Measurements from ENCODE around the gene GFRA3.

GRCh38 chr5:138212828-138213160 is 61.6 kb downstream of the GFRA3 start:
- TF ChIP-seq ZNF362 (tag by site-specific recombination; IDR thresholded peaks at IDR 0.05) (no peak), KLF9 (tag by site-specific recombination; IDR thresholded peaks at IDR 0.05; ENCODE audit: low read depth) (no peak), ZNF274 (IDR thresholded peaks at IDR 0.05; ENCODE audit: low read length) (no peak), ZNF274 (tag by site-specific recombination; IDR thresholded peaks at IDR 0.05; ENCODE audit: borderline replicate concordance) (no peak), KLF16 (tag by site-specific recombination; IDR thresholded peaks at IDR 0.05) (peak; percentile 53; the same call in 1 of the 2 replicates), REST (tag by site-specific recombination; IDR thresholded peaks at IDR 0.05) (no peak), TCF7L2 (IDR thresholded peaks at IDR 0.05; ENCODE audit: borderline replicate concordance, low read depth, low read length) (no peak), CTCF (tag by site-specific recombination; IDR thresholded peaks at IDR 0.05) (no peak)

All from HEK293 (cell line).